ENCODE data around the gene TMEM156. TPM values are rescaled to one million over a fixed set of nuclear protein-coding genes. Genes with fewer than 3 reads are reported as not detected.

Gene TMEM156
- total RNA-seq, 1 donor from 2014 or later: not detected

DNA sequence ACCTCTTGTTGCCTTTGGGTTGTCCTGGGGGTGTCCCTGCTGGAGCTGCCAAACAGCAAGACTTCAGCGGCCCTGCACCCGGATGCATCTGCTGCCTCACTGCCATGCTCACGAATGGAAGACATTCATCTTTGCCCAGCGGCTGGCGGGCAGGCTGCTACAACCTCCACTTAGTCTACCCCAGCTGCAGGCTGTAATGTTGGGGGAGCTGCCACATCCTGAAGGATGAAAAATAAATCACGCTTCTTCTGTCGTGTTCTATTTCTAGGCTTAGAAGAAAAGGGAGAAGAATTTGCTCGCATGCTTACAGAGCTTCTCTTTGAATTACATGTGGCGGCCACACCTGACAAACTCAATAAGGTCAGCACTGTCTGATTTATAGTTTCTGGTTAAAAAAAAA lies 103.2 kb downstream of the TMEM156 start:
- H3K4me3 Mint-ChIP-seq (ENCODE audit: low read depth): no peak overlapping the region
- H3K4me1 Mint-ChIP-seq (ENCODE audit: low read depth): peaks cover 10% of the 10 kb centered on the region
- TF ChIP-seq CTCF (IDR thresholded peaks at IDR 0.05; ENCODE audit: unreplicated experiment): no peak
- DNase-seq (ENCODE audit: low spot score, unreplicated experiment): no peak
- no peaks in the 10 kb centered on the region for H3K9me3 Mint-ChIP-seq (ENCODE audit: low read depth)
- no peaks in the 10 kb centered on the region for H3K27me3 Mint-ChIP-seq
- no peak overlapping the region for H3K27ac Mint-ChIP-seq
- peaks cover 21% of the 10 kb centered on the region for H3K36me3 Mint-ChIP-seq (ENCODE audit: insufficient read depth)

DNA sequence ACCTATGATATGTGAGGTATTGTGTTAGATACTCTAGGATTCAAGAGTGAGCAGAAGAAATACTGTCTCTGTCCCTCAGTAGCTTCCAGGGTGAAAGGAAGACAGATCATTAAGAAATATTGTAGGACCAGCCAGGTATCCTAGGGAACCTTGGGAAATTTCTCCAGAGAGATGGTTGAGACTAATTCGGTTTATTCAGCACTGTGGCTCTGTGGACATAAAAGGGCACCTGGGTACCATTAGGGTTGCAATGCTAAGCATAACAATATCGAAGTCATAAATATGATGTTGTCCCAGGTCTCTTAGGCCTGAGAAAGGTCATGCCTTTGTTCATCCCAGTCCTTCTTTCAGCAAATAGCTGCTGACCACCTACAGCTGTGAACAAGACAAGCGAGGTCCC lies 103.6 kb downstream of the TMEM156 start:
- TF ChIP-seq CTCF (IDR thresholded peaks at IDR 0.05; ENCODE audit: unreplicated experiment): no peak
- peaks cover 19% of the 10 kb centered on the region for H3K36me3 Mint-ChIP-seq (ENCODE audit: insufficient read depth)
- no peak overlapping the region for H3K27ac Mint-ChIP-seq
- H3K9me3 Mint-ChIP-seq (ENCODE audit: low read depth): no peaks in the 10 kb centered on the region
- peaks cover 10% of the 10 kb centered on the region for H3K4me1 Mint-ChIP-seq (ENCODE audit: low read depth)
- no peak overlapping the region for H3K4me3 Mint-ChIP-seq (ENCODE audit: low read depth)
- H3K27me3 Mint-ChIP-seq: no peaks in the 10 kb centered on the region
- no peak for DNase-seq (ENCODE audit: low spot score, unreplicated experiment)

DNA sequence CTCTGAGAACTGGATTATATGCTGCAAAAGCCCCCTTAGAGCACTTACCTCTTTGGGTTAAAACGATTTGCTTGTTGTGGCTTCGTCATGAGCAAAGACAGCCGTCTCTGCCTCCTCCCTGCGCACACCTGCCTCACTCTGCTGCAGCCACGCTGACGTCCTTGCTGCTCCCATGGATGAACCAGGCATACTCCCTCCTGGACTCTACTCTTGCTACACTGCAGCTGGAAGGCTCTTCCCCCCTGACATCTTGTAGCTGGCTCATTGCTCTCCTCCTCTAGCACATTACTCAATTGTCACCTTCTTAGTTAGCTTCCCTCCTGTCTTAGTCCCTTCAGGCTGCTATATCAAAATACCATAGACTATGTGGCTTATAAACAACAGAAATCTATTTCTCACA lies 105.3 kb downstream of the TMEM156 start:
- Mint-ChIP-seq H3K4me1 (ENCODE audit: low read depth) (peaks cover 10% of the 10 kb centered on the region), H3K9me3 (ENCODE audit: low read depth) (no peaks in the 10 kb centered on the region), H3K27me3 (no peaks in the 10 kb centered on the region), H3K36me3 (ENCODE audit: insufficient read depth) (peaks cover 10% of the 10 kb centered on the region), H3K4me3 (ENCODE audit: low read depth) (no peak overlapping the region), H3K27ac (no peak overlapping the region)
- TF ChIP-seq CTCF (IDR thresholded peaks at IDR 0.05; ENCODE audit: unreplicated experiment): no peak
- DNase-seq (ENCODE audit: low spot score, unreplicated experiment): no peak

GRCh38 chr4:38925492-38926413 lies 106.5 kb downstream of the TMEM156 start:
- Mint-ChIP-seq H3K27ac (no peak overlapping the region), H3K4me1 (ENCODE audit: low read depth) (peaks cover 10% of the 10 kb centered on the region), H3K9me3 (ENCODE audit: low read depth) (no peaks in the 10 kb centered on the region), H3K36me3 (ENCODE audit: insufficient read depth) (peaks cover 5% of the 10 kb centered on the region), H3K27me3 (no peaks in the 10 kb centered on the region), H3K4me3 (ENCODE audit: low read depth) (no peak overlapping the region)
- no peak for DNase-seq (ENCODE audit: low spot score, unreplicated experiment)
- no peak for TF ChIP-seq CTCF (IDR thresholded peaks at IDR 0.05; ENCODE audit: unreplicated experiment)

- no peak overlapping the region for H3K27ac Mint-ChIP-seq
- no peak for DNase-seq (ENCODE audit: low spot score, unreplicated experiment)
- peaks cover 8% of the 10 kb centered on the region for H3K36me3 Mint-ChIP-seq (ENCODE audit: insufficient read depth)
- no peaks in the 10 kb centered on the region for H3K27me3 Mint-ChIP-seq
- no peak for TF ChIP-seq CTCF (IDR thresholded peaks at IDR 0.05; ENCODE audit: unreplicated experiment)
- no peak overlapping the region for H3K4me3 Mint-ChIP-seq (ENCODE audit: low read depth)
- no peaks in the 10 kb centered on the region for H3K9me3 Mint-ChIP-seq (ENCODE audit: low read depth)
- no peaks in the 10 kb centered on the region for H3K4me1 Mint-ChIP-seq (ENCODE audit: low read depth)
Observed at GRCh38 chr4:38924353-38924752, 107.9 kb downstream of the TMEM156 start.
